PC-9 (cell line): ENCODE measurements around the gene LRP1. TPM values are rescaled to one million over a fixed set of nuclear protein-coding genes. Genes with fewer than 3 reads are reported as not detected.

Experiments used
- BruUV-seq: library from RNA; stranded (reverse); fragments of 400-500 nt; replicated peaks from 2 replicates; lab custom pipeline; 2021; lab: Mats Ljungman, UMichigan
- CTCF ChIA-PET: fragments of 300-600 bp; sonication (Branson Sonifier 250); formaldehyde crosslinking; loops from one replicate; lab custom pipeline; 2022; ENCODE audit warnings: antibody characterized with exemption; lab: Charles Lee
- POLR2A ChIA-PET: fragments of 300-600 bp; sonication (Branson Sonifier 250); formaldehyde crosslinking; loops from one replicate; lab custom pipeline; 2022; ENCODE audit warnings: antibody characterized with exemption; ENCODE audit not compliant: unreplicated experiment; lab: Charles Lee
- DNase-seq, 2 experiments: peaks; one replicate each; pipeline versions ENCODE4 v3.0.0 to v3.0.0-alpha.2; 2015 to 2022; ENCODE audit warnings: mixed read lengths in 1 of 2
- H2AFZ ChIP-seq: fragments of 200-600 bp; sonication (generic); 2 replicates; pipeline ENCODE4 v1.8.1; 2017; ENCODE audit warnings: antibody characterized with exemption
- H3F3A ChIP-seq: fragments of 200-600 bp; sonication (generic); 2 replicates; pipeline ENCODE4 v1.8.1; 2017; ENCODE audit warnings: antibody characterized with exemption, mild to moderate bottlenecking, low read depth; ENCODE audit not compliant: insufficient read depth
- H3K27ac ChIP-seq: fragments of 200-600 bp; sonication (generic); 2 replicates; pipeline ENCODE4 v1.6.1; 2016; ENCODE audit warnings: mixed run types
- H3K27me3 ChIP-seq: fragments of 200-600 bp; sonication (generic); 2 replicates; pipeline ENCODE4 v1.6.1; 2016; ENCODE audit warnings: low read depth, mixed run types; ENCODE audit not compliant: insufficient read depth
- H3K36me3 ChIP-seq: fragments of 200-600 bp; sonication (generic); 2 replicates; pipeline ENCODE4 v1.6.1; 2016; ENCODE audit warnings: low read depth, mixed run types
- H3K4me1 ChIP-seq: fragments of 200-600 bp; sonication (generic); replicated peaks from 2 replicates; pipeline ENCODE4 v1.6.1; 2016; ENCODE audit warnings: mixed run types; ENCODE audit not compliant: insufficient read depth
- H3K4me2 ChIP-seq: fragments of 200-600 bp; sonication (generic); 2 replicates; pipeline ENCODE4 v1.6.1; 2017; ENCODE audit warnings: mixed run types
- H3K4me3 ChIP-seq: fragments of 200-600 bp; sonication (generic); 2 replicates; pipeline ENCODE4 v1.6.1; 2016; ENCODE audit warnings: mixed run types
- H3K79me2 ChIP-seq: fragments of 200-600 bp; sonication (generic); 2 replicates; pipeline ENCODE4 v1.6.1; 2017; ENCODE audit warnings: low read depth, mixed run types
- H3K9me2 ChIP-seq: fragments of 200-600 bp; sonication (generic); 2 replicates; pipeline ENCODE4 v1.8.1; 2017; ENCODE audit warnings: mild to moderate bottlenecking; ENCODE audit not compliant: insufficient read depth
- H3K9me3 ChIP-seq: fragments of 200-600 bp; sonication (generic); 2 replicates; pipeline ENCODE4 v1.8.1; 2016; ENCODE audit warnings: low read depth; ENCODE audit not compliant: insufficient read depth
- H4K20me1 ChIP-seq: fragments of 200-600 bp; sonication (generic); 2 replicates; pipeline ENCODE4 v1.8.1; 2017; ENCODE audit not compliant: insufficient read depth
- CTCF ChIP-seq: fragments of 200-600 bp; sonication (generic); conservative IDR thresholded peaks from 2 replicates; pipeline ENCODE4 v1.6.1; 2017; ENCODE audit warnings: mixed run types, antibody characterized with exemption, mild to moderate bottlenecking, moderate library complexity
- EZH2 ChIP-seq: fragments of 200-600 bp; sonication (generic); IDR thresholded peaks from 2 replicates; pipeline ENCODE4 v1.8.0; 2017; ENCODE audit warnings: antibody characterized with exemption, low read depth
- intact Hi-C: fragments of 100-400 bp; cut with micrococcal nuclease; formaldehyde crosslinking; loops from one replicate; pipeline ENCODE4 v1.10.0; 2022; ENCODE audit not compliant: unreplicated experiment
- total RNA-seq: library from RNA; stranded (reverse); gene quantifications from 2 replicates; pipeline ENCODE4 v1.2.3, GENCODE V29; 2021

LRP1 gene
- total RNA-seq, 1 experiment from 2014 or later: 51.4 TPM

- DNase-seq: no peak
- BruUV-seq: no TSS peak
- ChIA-PET POLR2A (no interaction called here), CTCF (no interaction called here)
- Histone ChIP-seq H3K27ac (no peak overlapping the region), H4K20me1 (peaks cover 28% of the 10 kb centered on the region), H3K4me1 (peaks cover 26% of the 10 kb centered on the region), H3K4me3 (no peak overlapping the region), H3K36me3 (peaks cover 38% of the 10 kb centered on the region), H2AFZ (no peak overlapping the region), H3K27me3 (no peaks in the 10 kb centered on the region), H3K9me2 (no peaks in the 10 kb centered on the region), H3F3A (peaks cover 78% of the 10 kb centered on the region), H3K79me2 (peaks cover 44% of the 10 kb centered on the region), H3K9me3 (no peaks in the 10 kb centered on the region), H3K4me2 (no peak overlapping the region)
- intact Hi-C loops: no loop called here
- no peak for TF ChIP-seq EZH2
- TF ChIP-seq CTCF: no peak
Observed at GRCh38 chr12:57233357-57234232, 105.3 kb downstream of the LRP1 start.

DNA sequence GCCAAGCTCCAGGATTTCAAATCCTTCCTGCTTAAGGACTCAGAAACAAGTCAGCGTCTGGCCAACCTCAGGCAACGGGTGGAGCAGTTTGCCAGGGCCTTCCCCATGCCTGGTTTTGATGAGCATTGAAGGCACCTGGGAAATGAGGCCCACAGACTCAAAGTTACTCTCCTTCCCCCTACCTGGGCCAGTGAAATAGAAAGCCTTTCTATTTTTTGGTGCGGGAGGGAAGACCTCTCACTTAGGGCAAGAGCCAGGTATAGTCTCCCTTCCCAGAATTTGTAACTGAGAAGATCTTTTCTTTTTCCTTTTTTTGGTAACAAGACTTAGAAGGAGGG is 105.9 kb downstream of the LRP1 start:
- Histone ChIP-seq H3K27ac (no peak overlapping the region), H3K4me1 (peaks cover 22% of the 10 kb centered on the region)

DNA sequence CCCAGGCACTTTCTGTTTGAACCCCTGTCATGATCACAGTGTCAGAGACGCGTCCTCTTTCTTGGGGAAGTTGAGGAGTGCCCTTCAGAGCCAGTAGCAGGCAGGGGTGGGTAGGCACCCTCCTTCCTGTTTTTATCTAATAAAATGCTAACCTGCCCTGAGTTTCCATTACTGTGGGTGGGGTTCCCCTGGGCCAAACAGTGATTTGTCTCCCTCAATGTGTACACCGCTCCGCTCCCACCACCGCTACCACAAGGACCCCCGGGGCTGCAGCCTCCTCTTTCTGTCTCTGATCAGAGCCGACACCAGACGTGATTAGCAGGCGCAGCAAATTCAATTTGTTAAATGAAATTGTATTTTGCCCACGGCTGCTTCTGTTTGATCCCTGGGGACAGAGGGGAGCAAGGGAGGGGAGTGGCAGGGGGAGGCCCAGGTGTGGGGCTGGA is 106.3 kb downstream of the LRP1 start:
- intact Hi-C loops: no loop called here
- Histone ChIP-seq H3K79me2 (peaks cover 36% of the 10 kb centered on the region), H3K4me1 (peaks cover 22% of the 10 kb centered on the region)

More for the DNA sequence above, 105.9 kb downstream of the LRP1 start:
- Histone ChIP-seq H3K79me2 (peaks cover 38% of the 10 kb centered on the region), H3K4me2 (no peak overlapping the region), H3K9me2 (no peaks in the 10 kb centered on the region), H2AFZ (no peak overlapping the region), H3K9me3 (no peaks in the 10 kb centered on the region), H3K36me3 (peaks cover 38% of the 10 kb centered on the region), H3K4me3 (no peak overlapping the region), H3F3A (peaks cover 74% of the 10 kb centered on the region), H3K27me3 (no peaks in the 10 kb centered on the region; the same call in 1 of the 2 replicates), H4K20me1 (peaks cover 28% of the 10 kb centered on the region)
- no TSS peak for BruUV-seq
- POLR2A ChIA-PET: no interaction called here
- CTCF ChIA-PET: no interaction called here
- DNase-seq: no peak
- TF ChIP-seq EZH2: no peak
- TF ChIP-seq CTCF: no peak
- intact Hi-C loops: no loop called here

More for the DNA sequence above, 106.3 kb downstream of the LRP1 start:
- Histone ChIP-seq H3K9me2 (no peaks in the 10 kb centered on the region), H4K20me1 (peaks cover 28% of the 10 kb centered on the region), H3F3A (peaks cover 70% of the 10 kb centered on the region), H3K4me3 (no peak overlapping the region), H2AFZ (no peak overlapping the region), H3K4me2 (no peak overlapping the region), H3K27me3 (peaks cover under 1% of the 10 kb centered on the region), H3K9me3 (no peaks in the 10 kb centered on the region), H3K27ac (no peak overlapping the region), H3K36me3 (peaks cover 38% of the 10 kb centered on the region)
- no peak for DNase-seq
- ChIA-PET POLR2A (no interaction called here), CTCF (no interaction called here)
- no TSS peak for BruUV-seq
- TF ChIP-seq EZH2 (no peak), CTCF (no peak)
